Ascending aorta (tissue), 2 donors: ENCODE measurements around the gene LHX4. TPM values are rescaled to one million over a fixed set of nuclear protein-coding genes. Genes with fewer than 3 reads are reported as not detected.

ENCODE experiments used
- DNase-seq, 2 donors: peaks; one replicate each; pipeline ENCODE4 v3.0.0-alpha.2; 2019; ENCODE audit warnings: low spot score in 2 of 2
- H3K27ac ChIP-seq, 2 donors: fragments of 200-600 bp; sonication (generic); one replicate each; pipeline ENCODE4 v1.5.1; 2016 to 2017; ENCODE audit warnings: mild to moderate bottlenecking in 1 of 2
- H3K27me3 ChIP-seq: fragments of 200-600 bp; sonication (generic); one replicate; pipeline ENCODE4 v1.5.1; 2017
- H3K36me3 ChIP-seq, 2 donors: fragments of 200-600 bp; sonication (generic); one replicate each; pipeline ENCODE4 v1.5.1; 2016
- H3K4me1 ChIP-seq, 2 donors: fragments of 200-600 bp; sonication (generic); one replicate each; pipeline ENCODE4 v1.5.1; 2016 to 2017; ENCODE audit warnings: mild to moderate bottlenecking in 1 of 2
- H3K4me3 ChIP-seq, 2 donors: fragments of 200-600 bp; sonication (generic); one replicate each; pipeline ENCODE4 v1.5.1; 2016 to 2017; ENCODE audit warnings: mild to moderate bottlenecking in 1 of 2
- H3K9me3 ChIP-seq, 2 donors: fragments of 200-600 bp; sonication (generic); one replicate each; pipeline ENCODE4 v1.5.1; 2016
- CTCF ChIP-seq, 3 experiments: fragments of 200-600 bp in 2 of 3; fragments of 450-650 bp in 1 of 3; sonication (generic) in 2 of 3; IDR thresholded peaks; one replicate each; pipeline ENCODE4 v1.5.1; 2016 to 2019; ENCODE audit warnings: antibody characterized with exemption in 3 of 3, mild to moderate bottlenecking in 1 of 3, moderate library complexity in 1 of 3
- intact Hi-C: fragments of 100-400 bp; cut with DNase I; formaldehyde crosslinking; loops from one replicate; pipeline ENCODE4 v1.15.1; 2023
- total RNA-seq: library from RNA; depleted of rRNA; stranded (reverse); fragments of >200 nt; gene quantifications from one replicate; pipeline ENCODE4 v1.1.0, GENCODE V29; 2016

LHX4 gene
- total RNA-seq, 1 donor from 2014 or later: not detected

- no peaks in the 10 kb centered on the region for H3K4me1 ChIP-seq
- no peak overlapping the region for H3K27ac ChIP-seq
- DNase-seq: no peak
- no peaks in the 10 kb centered on the region for H3K9me3 ChIP-seq
- peak in 2 of 3 experiments; percentile 10 to 45 for TF ChIP-seq CTCF (IDR thresholded peaks at IDR 0.05)
- H3K36me3 ChIP-seq: peaks cover 39 to 90% of the 10 kb centered on the region in 2 donors
- intact Hi-C loops: loop anchor here (5.0 kb wide), 1 partner anchor 294 kb away; no protein-coding TSS in a partner anchor
- no peaks in the 10 kb centered on the region for H3K27me3 ChIP-seq
- H3K4me3 ChIP-seq: no peak overlapping the region
Measured at GRCh38 chr1:180188091-180188506, 42.0 kb upstream of the LHX4 start.

- intact Hi-C loops: loop anchor here (5.0 kb wide), 1 partner anchor 294 kb away; no protein-coding TSS in a partner anchor
- Histone ChIP-seq H3K4me3 (no peak overlapping the region), H3K27me3 (no peaks in the 10 kb centered on the region), H3K4me1 (no peaks in the 10 kb centered on the region), H3K27ac (no peak overlapping the region), H3K9me3 (no peaks in the 10 kb centered on the region), H3K36me3 (peaks cover 40 to 84% of the 10 kb centered on the region in 2 donors)
- no peak for DNase-seq
- TF ChIP-seq CTCF (IDR thresholded peaks at IDR 0.05): no peak
Measured at GRCh38 chr1:180188684-180189175, 41.3 kb upstream of the LHX4 start.

GRCh38 chr1:180190091-180190490 is 40.0 kb upstream of the LHX4 start:
- intact Hi-C loops: no loop called here
- TF ChIP-seq CTCF (IDR thresholded peaks at IDR 0.05): no peak
- no peak overlapping the region for H3K27ac ChIP-seq
- DNase-seq: no peak
- peaks cover 48 to 78% of the 10 kb centered on the region in 2 donors for H3K36me3 ChIP-seq
- no peaks in the 10 kb centered on the region for H3K4me1 ChIP-seq
- no peaks in the 10 kb centered on the region for H3K9me3 ChIP-seq
- H3K27me3 ChIP-seq: no peaks in the 10 kb centered on the region
- no peak overlapping the region for H3K4me3 ChIP-seq

GRCh38 chr1:180192172-180192571 is 37.9 kb upstream of the LHX4 start:
- peaks cover 47 to 67% of the 10 kb centered on the region in 2 donors for H3K36me3 ChIP-seq
- DNase-seq: no peak
- intact Hi-C loops: no loop called here
- no peak overlapping the region for H3K27ac ChIP-seq
- no peaks in the 10 kb centered on the region for H3K9me3 ChIP-seq
- H3K4me1 ChIP-seq: no peaks in the 10 kb centered on the region
- no peaks in the 10 kb centered on the region for H3K27me3 ChIP-seq
- TF ChIP-seq CTCF (IDR thresholded peaks at IDR 0.05): no peak
- no peak overlapping the region for H3K4me3 ChIP-seq

- Histone ChIP-seq H3K9me3 (no peaks in the 10 kb centered on the region), H3K27me3 (no peaks in the 10 kb centered on the region), H3K4me1 (no peaks in the 10 kb centered on the region), H3K36me3 (peaks cover 50 to 60% of the 10 kb centered on the region in 2 donors), H3K27ac (no peak overlapping the region), H3K4me3 (no peak overlapping the region)
- DNase-seq: no peak
- intact Hi-C loops: no loop called here
- TF ChIP-seq CTCF (IDR thresholded peaks at IDR 0.05): no peak
Measured at GRCh38 chr1:180193141-180194047, 36.7 kb upstream of the LHX4 start.
